Nephron (organoid): ENCODE measurements around the gene HSD17B4.
"Not testable (repeated sequence)": the region's sequence is repeated elsewhere in the genome, so short reads cannot be mapped to it uniquely, and the experiment has no call there.

ENCODE experiments used
- H3K27ac Mint-ChIP-seq, 3 experiments: 2 replicates each; pipeline ENCODE4 v1.8.0; 2020; ENCODE audit warnings: mixed read lengths in 3 of 3, mild to moderate bottlenecking in 2 of 3, moderate library complexity in 1 of 3
- H3K27me3 Mint-ChIP-seq: 2 replicates; pipeline ENCODE4 v1.8.0; 2021; ENCODE audit warnings: low read depth, mild to moderate bottlenecking, moderate library complexity, mixed read lengths
- H3K36me3 Mint-ChIP-seq: 2 replicates; pipeline ENCODE4 v1.8.0; 2020; ENCODE audit warnings: low read depth, mixed read lengths
- H3K4me1 Mint-ChIP-seq: 2 replicates; pipeline ENCODE4 v1.8.0; 2020; ENCODE audit warnings: mixed read lengths
- H3K4me3 Mint-ChIP-seq, 3 experiments: 2 replicates each; pipeline ENCODE4 v1.8.0; 2020; ENCODE audit warnings: mild to moderate bottlenecking in 3 of 3, mixed read lengths in 3 of 3, moderate library complexity in 2 of 3
- H3K9me3 Mint-ChIP-seq: 2 replicates; pipeline ENCODE4 v1.8.0; 2020; ENCODE audit warnings: mixed read lengths
- TF ChIP-seq, protein P1 (sequence below), 3 experiments: fragments of 200-600 bp; sonication (generic); IDR thresholded peaks; one replicate each; pipeline ENCODE4 v1.5.0; 2021; ENCODE audit warnings: antibody characterized with exemption in 3 of 3; ENCODE audit not compliant: unreplicated experiment in 3 of 3

The HSD17B4 gene

DNA sequence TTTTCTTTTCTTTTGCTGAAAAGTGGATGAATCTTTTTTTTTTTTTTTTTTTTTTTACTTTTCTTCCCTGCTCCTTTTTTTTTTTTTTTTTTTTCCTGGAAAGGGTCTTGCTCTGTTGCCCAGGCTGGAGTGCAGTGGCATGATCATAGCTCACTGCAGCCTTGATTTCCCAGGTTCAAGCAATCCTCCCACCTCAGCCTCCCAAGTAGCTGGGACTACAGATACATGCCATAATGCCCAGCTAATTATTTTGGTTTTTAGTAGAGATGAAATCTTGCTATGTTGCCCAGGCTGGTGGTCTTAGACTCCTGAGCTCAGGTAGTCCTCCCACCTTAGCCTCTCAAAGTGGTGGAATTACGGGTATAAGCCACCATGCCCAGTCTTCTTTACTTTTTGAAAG is 20.9 kb downstream of the HSD17B4 start:
- Mint-ChIP-seq H3K27me3 (no peaks in the 10 kb centered on the region), H3K4me1 (peaks cover 7% of the 10 kb centered on the region), H3K27ac (no peak overlapping the region), H3K4me3 (no peak overlapping the region), H3K9me3 (peaks cover 19% of the 10 kb centered on the region), H3K36me3 (peaks cover 67% of the 10 kb centered on the region)
- TF ChIP-seq, protein P1, sequence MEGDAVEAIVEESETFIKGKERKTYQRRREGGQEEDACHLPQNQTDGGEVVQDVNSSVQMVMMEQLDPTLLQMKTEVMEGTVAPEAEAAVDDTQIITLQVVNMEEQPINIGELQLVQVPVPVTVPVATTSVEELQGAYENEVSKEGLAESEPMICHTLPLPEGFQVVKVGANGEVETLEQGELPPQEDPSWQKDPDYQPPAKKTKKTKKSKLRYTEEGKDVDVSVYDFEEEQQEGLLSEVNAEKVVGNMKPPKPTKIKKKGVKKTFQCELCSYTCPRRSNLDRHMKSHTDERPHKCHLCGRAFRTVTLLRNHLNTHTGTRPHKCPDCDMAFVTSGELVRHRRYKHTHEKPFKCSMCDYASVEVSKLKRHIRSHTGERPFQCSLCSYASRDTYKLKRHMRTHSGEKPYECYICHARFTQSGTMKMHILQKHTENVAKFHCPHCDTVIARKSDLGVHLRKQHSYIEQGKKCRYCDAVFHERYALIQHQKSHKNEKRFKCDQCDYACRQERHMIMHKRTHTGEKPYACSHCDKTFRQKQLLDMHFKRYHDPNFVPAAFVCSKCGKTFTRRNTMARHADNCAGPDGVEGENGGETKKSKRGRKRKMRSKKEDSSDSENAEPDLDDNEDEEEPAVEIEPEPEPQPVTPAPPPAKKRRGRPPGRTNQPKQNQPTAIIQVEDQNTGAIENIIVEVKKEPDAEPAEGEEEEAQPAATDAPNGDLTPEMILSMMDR (IDR thresholded peaks at IDR 0.05; ENCODE audit: unreplicated experiment in 3 of 3): no peak

DNA sequence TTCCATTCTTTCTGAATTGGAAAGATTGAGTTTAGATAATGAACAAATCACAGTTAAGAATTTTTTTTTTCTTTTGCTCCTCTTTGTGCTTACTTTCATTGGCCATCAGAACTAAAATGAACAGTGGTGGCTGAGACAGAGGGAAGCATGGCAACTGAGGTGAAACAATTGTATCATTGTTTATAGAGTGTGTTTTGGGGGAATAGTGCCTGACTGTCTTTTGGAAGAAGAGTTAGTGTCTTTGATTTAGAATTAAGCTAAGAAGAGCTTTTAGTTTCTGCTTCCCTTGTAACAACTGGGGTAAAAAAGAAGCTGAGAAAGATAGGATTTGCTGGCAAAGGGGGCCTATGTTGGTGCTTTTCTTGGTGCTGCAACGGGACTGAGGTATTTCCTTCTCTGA is 24.0 kb downstream of the HSD17B4 start:
- Mint-ChIP-seq H3K36me3 (peaks cover 62% of the 10 kb centered on the region), H3K27ac (no peak overlapping the region), H3K4me1 (peaks cover 1% of the 10 kb centered on the region), H3K4me3 (no peak overlapping the region), H3K27me3 (no peaks in the 10 kb centered on the region), H3K9me3 (no peaks in the 10 kb centered on the region)
- TF ChIP-seq, protein P1 (IDR thresholded peaks at IDR 0.05; ENCODE audit: unreplicated experiment in 3 of 3): no peak

DNA sequence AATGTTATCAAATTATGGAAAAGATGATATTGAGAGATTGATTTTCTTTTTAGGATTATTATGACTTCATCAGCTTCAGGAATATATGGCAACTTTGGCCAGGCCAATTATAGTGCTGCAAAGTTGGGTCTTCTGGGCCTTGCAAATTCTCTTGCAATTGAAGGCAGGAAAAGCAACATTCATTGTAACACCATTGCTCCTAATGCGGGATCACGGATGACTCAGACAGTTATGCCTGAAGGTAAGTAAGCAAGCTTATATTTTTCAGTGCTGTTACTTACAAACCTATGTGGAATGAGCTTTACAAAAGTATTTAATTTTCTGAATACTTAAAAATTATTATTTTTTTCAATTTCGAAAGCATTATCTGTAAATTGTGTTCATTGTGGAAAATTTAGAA is 26.5 kb downstream of the HSD17B4 start:
- H3K4me3 Mint-ChIP-seq: no peak overlapping the region
- H3K9me3 Mint-ChIP-seq: no peaks in the 10 kb centered on the region
- TF ChIP-seq, protein P1 (IDR thresholded peaks at IDR 0.05; ENCODE audit: unreplicated experiment in 3 of 3): no peak
- no peak overlapping the region for H3K27ac Mint-ChIP-seq
- no peaks in the 10 kb centered on the region for H3K27me3 Mint-ChIP-seq
- peaks cover 70% of the 10 kb centered on the region for H3K36me3 Mint-ChIP-seq
- H3K4me1 Mint-ChIP-seq: no peaks in the 10 kb centered on the region

DNA sequence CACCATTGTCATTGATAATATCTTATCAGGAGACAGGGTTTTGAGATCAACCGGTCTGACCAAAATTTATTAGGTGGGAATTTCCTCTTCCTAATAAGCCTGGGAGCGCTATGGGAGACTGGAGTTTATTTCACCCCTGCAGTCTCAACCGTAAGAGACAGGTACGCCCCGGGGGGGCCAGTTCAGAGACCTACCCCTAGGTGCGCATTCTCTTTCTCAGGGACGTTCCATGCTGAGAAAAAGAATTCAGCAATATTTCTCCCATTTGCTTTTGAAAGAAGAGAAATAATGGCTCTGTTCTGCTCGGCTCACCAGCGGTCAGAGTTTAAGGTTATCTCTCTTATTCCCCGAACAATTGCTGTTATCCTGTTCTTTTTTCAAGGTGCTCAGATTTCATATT is 28.3 kb downstream of the HSD17B4 start:
- H3K9me3 Mint-ChIP-seq, H3K4me1 Mint-ChIP-seq, H3K27ac Mint-ChIP-seq, H3K4me3 Mint-ChIP-seq, H3K27me3 Mint-ChIP-seq: not testable (repeated sequence)
- peaks cover 76% of the 10 kb centered on the region for H3K36me3 Mint-ChIP-seq

DNA sequence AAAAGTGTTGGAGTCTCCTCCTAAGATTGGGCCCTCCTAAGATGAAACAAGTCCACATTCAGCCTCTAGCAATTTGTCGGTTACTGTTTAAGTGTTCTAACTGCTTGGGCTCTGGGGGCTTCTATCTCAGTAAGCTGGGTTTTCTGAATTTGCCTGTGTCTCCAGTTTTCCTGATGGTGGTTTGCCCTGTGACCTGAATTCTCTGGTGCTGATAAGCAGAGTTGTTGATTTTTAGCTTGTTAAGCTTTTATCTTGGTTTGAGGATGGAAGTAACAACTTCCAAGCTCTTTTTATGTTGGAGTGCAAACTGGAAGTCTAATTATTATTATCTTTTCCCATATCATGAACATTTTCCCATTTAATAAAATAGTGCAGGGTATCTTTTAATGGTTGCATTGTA is 30.9 kb downstream of the HSD17B4 start:
- no peaks in the 10 kb centered on the region for H3K4me1 Mint-ChIP-seq
- no peaks in the 10 kb centered on the region for H3K27me3 Mint-ChIP-seq
- no peak overlapping the region for H3K27ac Mint-ChIP-seq
- H3K9me3 Mint-ChIP-seq: no peaks in the 10 kb centered on the region
- H3K4me3 Mint-ChIP-seq: no peak overlapping the region
- TF ChIP-seq, protein P1 (IDR thresholded peaks at IDR 0.05; ENCODE audit: unreplicated experiment in 3 of 3): no peak
- peaks cover 70% of the 10 kb centered on the region for H3K36me3 Mint-ChIP-seq

DNA sequence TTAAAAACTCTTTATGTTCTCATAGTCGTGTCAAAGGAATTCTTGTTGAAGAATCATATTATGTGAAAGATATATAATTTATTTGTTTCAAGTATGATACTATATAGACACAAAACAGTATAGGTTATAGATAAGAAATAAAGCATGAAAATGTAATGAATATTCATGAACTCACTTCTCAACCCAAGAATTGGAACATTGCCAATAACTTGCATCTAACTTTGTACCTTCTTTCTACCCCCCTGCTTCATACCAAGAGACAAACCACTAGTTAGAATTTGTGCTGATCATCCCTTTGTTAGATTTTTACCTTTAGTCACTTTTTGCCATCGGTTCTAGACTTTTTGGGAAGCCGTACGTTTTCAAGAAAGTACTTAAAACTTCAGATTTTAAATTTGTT is 32.6 kb downstream of the HSD17B4 start:
- Mint-ChIP-seq H3K9me3 (no peaks in the 10 kb centered on the region), H3K4me1 (no peaks in the 10 kb centered on the region), H3K4me3 (no peak overlapping the region), H3K27ac (no peak overlapping the region), H3K27me3 (no peaks in the 10 kb centered on the region), H3K36me3 (peaks cover 66% of the 10 kb centered on the region)
- TF ChIP-seq, protein P1 (IDR thresholded peaks at IDR 0.05; ENCODE audit: unreplicated experiment in 3 of 3): no peak
